Ectodermal cell (in vitro differentiated cells): ENCODE measurements around the gene ACSF3.

ENCODE experiments used
- H3K27ac ChIP-seq: 2 replicates; pipeline ENCODE4 v1.7.0; 2013; ENCODE audit warnings: mild to moderate bottlenecking, low read depth, low read length; ENCODE audit not compliant: insufficient read depth, poor library complexity, severe bottlenecking
- H3K27me3 ChIP-seq: 2 replicates; pipeline ENCODE4 v1.7.0; 2013; ENCODE audit warnings: mild to moderate bottlenecking, low read length; ENCODE audit not compliant: insufficient read depth, control insufficient read depth, poor library complexity, severe bottlenecking
- H3K36me3 ChIP-seq: one replicate; pipeline ENCODE4 v1.7.0; 2013; ENCODE audit warnings: low read length; ENCODE audit not compliant: control insufficient read depth, insufficient read depth
- H3K4me1 ChIP-seq: one replicate; pipeline ENCODE4 v1.7.0; 2013; ENCODE audit warnings: low read length; ENCODE audit not compliant: control insufficient read depth, insufficient read depth
- H3K4me3 ChIP-seq: 2 replicates; pipeline ENCODE4 v1.7.0; 2013; ENCODE audit warnings: low read depth, low read length, control low read depth; ENCODE audit not compliant: insufficient read depth
- H3K9me3 ChIP-seq: 2 replicates; pipeline ENCODE4 v1.7.0; 2013; ENCODE audit warnings: mild to moderate bottlenecking, low read length, moderate library complexity; ENCODE audit not compliant: control insufficient read depth
- WGBS, 2 experiments: methylation state at CpG; one replicate each; pipeline ENCODE4 v1.1.7; 2013; ENCODE audit warnings: missing lambda C conversion rate in 2 of 2; 5-methylcytosine and 5-hydroxymethylcytosine counted together

Gene ACSF3

DNA sequence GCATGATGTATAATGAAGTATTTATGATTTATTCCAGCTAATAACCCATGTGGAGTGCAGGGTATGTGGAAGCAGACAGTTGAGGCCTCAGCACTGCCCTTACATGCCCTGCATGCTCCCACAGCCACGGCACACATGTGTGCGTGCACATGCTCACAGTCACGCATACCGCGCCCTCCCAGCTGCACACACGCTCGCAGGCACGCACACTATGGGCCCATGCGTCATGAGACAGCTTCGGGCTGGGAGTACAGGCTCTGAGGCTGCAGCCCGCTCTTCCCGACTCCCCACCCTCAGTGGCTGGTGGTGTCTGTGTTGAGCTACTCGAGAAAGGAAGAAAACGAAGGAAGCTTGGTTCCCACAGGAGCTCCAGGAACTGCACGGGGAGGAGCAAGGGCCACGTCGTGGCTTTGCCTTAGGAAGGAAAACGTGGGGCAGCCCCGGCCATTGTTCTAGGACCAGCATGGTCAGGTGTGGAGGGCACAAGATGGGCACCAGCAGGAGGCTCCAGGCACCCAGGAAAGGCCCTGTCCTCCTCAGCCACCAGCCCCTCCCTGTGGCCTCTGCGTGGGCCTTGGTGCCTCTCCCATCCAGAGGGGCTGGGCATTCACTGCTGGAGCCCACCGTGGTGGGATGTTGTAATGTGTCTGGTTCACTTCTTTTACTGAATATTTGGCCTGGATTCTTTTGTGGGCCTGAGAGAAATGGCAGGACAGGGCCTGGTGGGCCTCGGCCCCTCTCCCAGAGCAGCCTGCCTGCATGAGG lies 50.4 kb downstream of the ACSF3 start:
- Histone ChIP-seq H3K36me3 (peaks cover 10% of the 10 kb centered on the region), H3K9me3 (no peaks in the 10 kb centered on the region), H3K4me1 (no peaks in the 10 kb centered on the region), H3K4me3 (no peak overlapping the region), H3K27ac (no peak overlapping the region), H3K27me3 (no peaks in the 10 kb centered on the region)
- WGBS, 2 experiments = 94 to 95% methylated on average over 22 of the region's 22 CpGs

DNA sequence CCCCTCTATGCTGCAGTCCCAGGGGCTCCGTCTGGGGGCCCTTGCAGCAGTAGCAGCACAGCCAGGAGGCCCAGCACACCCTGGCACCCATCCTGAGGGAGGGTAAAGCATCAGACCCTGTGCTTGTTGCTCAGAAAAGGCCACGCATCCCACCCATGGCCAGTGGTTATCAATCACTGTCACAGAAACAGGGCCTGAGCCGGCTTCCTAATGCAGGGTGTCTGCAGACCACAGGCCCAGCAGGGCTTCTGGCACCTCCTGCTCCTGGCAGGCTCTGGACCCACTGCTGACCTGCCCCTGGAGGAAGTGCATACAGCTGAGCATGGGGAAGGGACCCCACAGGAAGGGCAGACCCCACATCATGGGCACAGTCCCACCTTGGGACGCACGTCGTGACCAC lies 51.0 kb downstream of the ACSF3 start:
- Histone ChIP-seq H3K9me3 (no peaks in the 10 kb centered on the region), H3K27me3 (no peaks in the 10 kb centered on the region), H3K36me3 (peaks cover 16% of the 10 kb centered on the region), H3K4me3 (no peak overlapping the region), H3K27ac (no peak overlapping the region), H3K4me1 (no peaks in the 10 kb centered on the region)
- 91 to 93% methylated on average over 6 of the region's 6 CpGs for WGBS, 2 experiments

DNA sequence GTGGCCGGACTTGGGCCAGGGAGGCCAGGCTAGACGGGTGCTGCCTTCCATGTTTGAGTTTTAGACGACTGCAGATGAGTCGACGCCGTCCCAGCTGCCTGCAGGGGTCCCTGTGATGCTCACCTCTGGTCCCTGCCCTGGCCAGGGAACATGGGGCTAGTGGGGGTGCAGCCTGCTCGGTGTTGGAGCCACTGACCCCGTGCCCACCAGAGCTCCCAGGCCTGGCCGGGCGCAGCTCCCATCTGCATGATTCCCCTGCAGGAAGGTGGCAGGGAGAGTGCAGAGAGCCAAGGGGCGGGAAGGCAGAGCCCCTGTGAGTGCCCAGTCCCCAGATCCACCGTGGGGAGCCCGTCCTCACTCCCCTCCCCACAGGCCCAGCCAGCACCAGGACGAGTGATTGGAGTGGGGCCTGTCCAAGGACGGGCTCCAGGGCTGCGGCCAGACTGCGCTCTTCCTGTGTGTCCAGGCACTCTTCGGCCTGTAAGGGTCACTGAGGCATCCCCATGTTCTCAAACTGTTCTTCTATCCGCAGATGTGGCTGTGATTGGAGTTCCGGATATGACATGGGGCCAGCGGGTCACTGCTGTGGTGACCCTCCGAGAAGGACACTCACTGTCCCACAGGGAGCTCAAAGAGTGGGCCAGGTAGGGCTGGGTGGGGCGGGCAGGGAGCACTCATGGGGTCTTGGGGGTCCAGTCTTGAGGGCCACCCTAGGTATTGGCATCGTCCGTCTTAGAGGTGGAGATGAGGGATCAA lies 51.9 kb downstream of the ACSF3 start:
- H3K36me3 ChIP-seq = peaks cover 23% of the 10 kb centered on the region
- H3K9me3 ChIP-seq = no peaks in the 10 kb centered on the region
- 94 to 95% methylated on average over 25 of the region's 25 CpGs for WGBS, 2 experiments
- no peak overlapping the region for H3K27ac ChIP-seq
- no peaks in the 10 kb centered on the region for H3K4me1 ChIP-seq
- H3K4me3 ChIP-seq = no peak overlapping the region
- no peaks in the 10 kb centered on the region for H3K27me3 ChIP-seq

- 95 to 96% methylated on average over 21 of the region's 21 CpGs for WGBS, 2 experiments
- Histone ChIP-seq H3K4me1 (no peaks in the 10 kb centered on the region), H3K36me3 (peaks cover 23% of the 10 kb centered on the region), H3K27ac (no peak overlapping the region), H3K27me3 (no peaks in the 10 kb centered on the region), H3K4me3 (no peak overlapping the region), H3K9me3 (no peaks in the 10 kb centered on the region)
Observed at GRCh38 chr16:89146211-89147005, 52.8 kb downstream of the ACSF3 start.

DNA sequence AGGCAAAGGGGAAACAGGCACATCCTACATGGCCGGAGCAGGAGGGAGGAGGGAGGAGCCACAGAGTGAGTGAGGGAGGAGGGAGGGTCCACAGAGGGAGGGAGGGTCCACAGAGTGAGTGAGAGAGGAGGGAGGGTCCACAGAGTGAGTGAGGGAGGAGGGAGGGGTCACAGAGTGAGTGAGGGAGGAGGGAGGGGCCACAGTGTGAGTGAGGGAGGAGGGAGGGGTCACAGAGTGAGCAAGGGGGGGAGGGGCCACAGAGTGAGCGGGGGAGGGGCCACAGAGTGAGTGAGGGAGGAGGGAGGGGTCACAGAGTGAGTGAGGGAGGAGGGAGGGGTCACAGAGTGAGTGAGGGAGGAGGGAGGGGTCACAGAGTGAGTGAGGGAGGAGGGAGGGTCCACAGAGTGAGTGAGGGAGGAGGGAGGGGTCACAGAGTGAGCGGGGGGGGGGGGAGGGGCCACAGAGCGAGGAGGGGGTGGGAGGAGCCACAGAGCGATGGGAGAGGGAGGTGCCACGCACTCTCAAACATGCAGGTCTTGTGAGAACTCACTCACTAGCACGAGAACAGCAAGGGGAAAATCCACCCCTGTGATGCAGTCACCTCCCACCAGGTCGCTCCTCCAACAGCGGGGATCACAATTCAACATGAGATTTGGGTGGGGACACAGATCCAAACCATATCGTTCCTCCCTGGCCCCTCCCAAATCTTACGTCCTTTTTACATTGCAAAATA lies 53.6 kb downstream of the ACSF3 start:
- Histone ChIP-seq H3K9me3 (no peaks in the 10 kb centered on the region), H3K4me1 (no peaks in the 10 kb centered on the region), H3K27ac (no peak overlapping the region), H3K4me3 (no peak overlapping the region), H3K36me3 (peaks cover 23% of the 10 kb centered on the region), H3K27me3 (no peaks in the 10 kb centered on the region)
- WGBS, 2 experiments = 87 to 88% methylated on average over 10 of the region's 11 CpGs

- Histone ChIP-seq H3K27me3 (no peaks in the 10 kb centered on the region), H3K36me3 (peaks cover 23% of the 10 kb centered on the region), H3K27ac (no peak overlapping the region), H3K4me1 (no peaks in the 10 kb centered on the region), H3K4me3 (no peak overlapping the region), H3K9me3 (no peaks in the 10 kb centered on the region)
- WGBS, 2 experiments = 95 to 98% methylated on average over 9 of the region's 9 CpGs
Observed at GRCh38 chr16:89149386-89149785, 55.7 kb downstream of the ACSF3 start.

DNA sequence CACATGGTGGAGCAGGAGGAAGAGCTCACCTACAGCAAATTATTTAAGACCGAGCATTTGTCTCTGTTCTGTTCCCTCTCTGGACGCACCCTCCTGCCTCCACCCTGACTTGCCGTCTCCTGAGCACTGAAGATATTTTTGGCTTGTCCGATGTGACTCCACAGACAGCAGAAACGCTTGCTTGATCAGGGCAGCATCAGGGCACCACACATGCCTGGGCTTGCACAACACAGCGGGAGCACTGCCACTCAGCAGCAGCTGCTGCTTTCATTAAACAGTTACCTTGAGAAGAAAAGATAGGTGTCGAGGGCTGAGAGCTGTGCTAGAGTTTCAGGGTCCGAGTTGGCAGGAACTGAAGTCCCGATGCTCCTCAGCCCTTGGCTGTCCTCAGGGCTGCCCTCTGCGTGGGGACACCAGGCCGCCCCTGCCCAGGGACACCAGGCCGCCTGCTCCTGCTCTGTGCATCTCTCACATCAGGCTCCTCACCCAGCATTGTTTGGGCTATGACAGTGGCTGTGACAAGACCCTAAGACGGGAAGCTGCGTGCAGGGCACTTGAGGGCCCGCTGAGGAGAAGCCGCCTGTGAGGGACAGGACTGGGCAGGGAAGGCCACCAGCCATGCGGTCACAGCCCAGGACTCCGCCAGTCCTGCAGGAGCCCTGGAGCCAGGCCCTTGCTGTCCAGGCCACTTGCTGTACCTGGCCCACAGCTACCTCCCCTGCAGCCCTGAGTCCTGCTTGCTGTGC lies 56.6 kb downstream of the ACSF3 start:
- Histone ChIP-seq H3K4me1 (no peaks in the 10 kb centered on the region), H3K4me3 (no peak overlapping the region), H3K27ac (no peak overlapping the region), H3K36me3 (peaks cover 23% of the 10 kb centered on the region), H3K9me3 (no peaks in the 10 kb centered on the region), H3K27me3 (no peaks in the 10 kb centered on the region)
- WGBS, 2 experiments = 94 to 96% methylated on average over 18 of the region's 18 CpGs

GRCh38 chr16:89150981-89151380 lies 57.3 kb downstream of the ACSF3 start:
- Histone ChIP-seq H3K4me3 (no peak overlapping the region), H3K36me3 (peaks cover 23% of the 10 kb centered on the region), H3K4me1 (no peaks in the 10 kb centered on the region), H3K27me3 (no peaks in the 10 kb centered on the region), H3K9me3 (no peaks in the 10 kb centered on the region), H3K27ac (no peak overlapping the region)
- 94 to 96% methylated on average over 8 of the region's 8 CpGs for WGBS, 2 experiments

- WGBS, 2 experiments = 90 to 91% methylated on average over 41 of the region's 41 CpGs
- Histone ChIP-seq H3K9me3 (no peaks in the 10 kb centered on the region), H3K4me1 (no peaks in the 10 kb centered on the region), H3K4me3 (no peak overlapping the region), H3K27ac (no peak overlapping the region), H3K27me3 (no peaks in the 10 kb centered on the region), H3K36me3 (peaks cover 20% of the 10 kb centered on the region)
Observed at GRCh38 chr16:89152831-89153700, 59.4 kb downstream of the ACSF3 start.
